Lung (tissue), 12 donors: ENCODE data around the gene ODAD2. TPM values are rescaled to one million over a fixed set of nuclear protein-coding genes. Genes with fewer than 3 reads are reported as not detected.

Experiments
- ATAC-seq: fragments of 200-7000 bp; cut with Tn5 transposase; one replicate; pipeline ENCODE4 v1.9.1; 2020; ENCODE audit warnings: moderate number of reproducible peaks; ENCODE audit not compliant: insufficient read depth, low FRiP score
- DNase-seq, 3 donors: peaks; one replicate each; pipeline ENCODE4 v3.0.0-alpha.2; 2013 to 2017
- H3K27ac ChIP-seq, 2 donors: one replicate each; pipeline ENCODE4 v1.5.1; 2013; ENCODE audit warnings: mild to moderate bottlenecking in 2 of 2, moderate library complexity in 2 of 2, control low read depth in 1 of 2, inconsistent platforms in 1 of 2, low read depth in 1 of 2, low read length in 1 of 2
- H3K27me3 ChIP-seq, 3 donors: one replicate each; pipeline ENCODE4 v1.5.1; 2013; ENCODE audit warnings: low read length in 2 of 3; ENCODE audit not compliant: control insufficient read depth in 3 of 3, insufficient read depth in 3 of 3
- H3K36me3 ChIP-seq, 4 donors: one replicate each; pipeline ENCODE4 v1.5.1; 2013; ENCODE audit warnings: low read length in 4 of 4, mild to moderate bottlenecking in 1 of 4, moderate library complexity in 1 of 4; ENCODE audit not compliant: control insufficient read depth in 4 of 4, insufficient read depth in 4 of 4
- H3K4me1 ChIP-seq, 5 donors: one replicate each; pipeline ENCODE4 v1.5.1; 2013; ENCODE audit warnings: low read length in 5 of 5, mild to moderate bottlenecking in 2 of 5, moderate library complexity in 1 of 5; ENCODE audit not compliant: control insufficient read depth in 5 of 5, insufficient read depth in 5 of 5
- H3K4me3 ChIP-seq: one replicate; pipeline ENCODE4 v1.5.1; 2013; ENCODE audit warnings: mild to moderate bottlenecking, control low read depth, moderate library complexity
- H3K9ac ChIP-seq, 2 donors: one replicate each; pipeline ENCODE4 v1.5.1; 2013; ENCODE audit warnings: low read length in 2 of 2, control low read depth in 1 of 2; ENCODE audit not compliant: insufficient read depth in 1 of 2
- H3K9me3 ChIP-seq, 4 donors: one replicate each; pipeline ENCODE4 v1.5.1; 2013; ENCODE audit warnings: low read length in 3 of 4, mild to moderate bottlenecking in 1 of 4, moderate library complexity in 1 of 4; ENCODE audit not compliant: control insufficient read depth in 4 of 4, insufficient read depth in 3 of 4
- CTCF ChIP-seq: IDR thresholded peaks from 2 replicates; pipeline ENCODE4 v1.5.1; 2012; ENCODE audit warnings: mild to moderate bottlenecking; ENCODE audit errors: control extremely low read depth, extremely low read depth
- WGBS, 2 donors: extraction: QIAGEN DNeasy Blood & Tissue Kit; methylation state at CpG; one replicate each; pipeline ENCODE4 v1.1.7; 2013; 5-methylcytosine and 5-hydroxymethylcytosine counted together
- polyA plus RNA-seq, 2 donors: library from polyadenylated mRNA; stranded (reverse); fragments of 200-250 nt; gene quantifications; one replicate each; pipeline ENCODE4 v1.2.1, GENCODE V29; 2013
- total RNA-seq, 2 donors: library from RNA; depleted of rRNA in 1 of 2; stranded (reverse); fragments of >200 nt in 1 of 2; gene quantifications; one replicate each; pipeline ENCODE4 v1.2.1, GENCODE V29; 2014 to 2021
- donor health status: control.
- donor health status: control.
- donor health status: Bipolar disorder and iron deficiency.
- donor health status: healthy.
- donor health status: DM: yes; HTN: yes; CAD: no.

ODAD2 gene
- total and polyA plus RNA-seq, 4 donors, result 1.8 to 16.6 (median 7.6) TPM

GRCh38 chr10:27815846-27816245, 183.0 kb downstream of the ODAD2 start:
- no peaks in the 10 kb centered on the region for H3K4me1 ChIP-seq
- no peak for DNase-seq
- no peak for TF ChIP-seq CTCF
- no peak overlapping the region for H3K4me3 ChIP-seq
- no peak overlapping the region for H3K9ac ChIP-seq
- H3K27ac ChIP-seq, result no peak overlapping the region
- no peaks in the 10 kb centered on the region for H3K36me3 ChIP-seq
- no peaks in the 10 kb centered on the region for H3K9me3 ChIP-seq
- ATAC-seq, result no peak
- 71 to 84% methylated on average over 2 of the region's 2 CpGs for WGBS, 2 donors
- H3K27me3 ChIP-seq, result no peaks in the 10 kb centered on the region

- H3K9me3 ChIP-seq, result no peaks in the 10 kb centered on the region
- no peak overlapping the region for H3K9ac ChIP-seq
- no peak overlapping the region for H3K4me3 ChIP-seq
- DNase-seq, result no peak
- WGBS, 2 donors, result 75 to 89% methylated on average over 3 of the region's 3 CpGs
- TF ChIP-seq CTCF, result no peak
- no peaks in the 10 kb centered on the region for H3K27me3 ChIP-seq
- H3K27ac ChIP-seq, result no peak overlapping the region
- no peaks in the 10 kb centered on the region for H3K36me3 ChIP-seq
- ATAC-seq, result no peak
- no peaks in the 10 kb centered on the region for H3K4me1 ChIP-seq
Measured at GRCh38 chr10:27815261-27815660, 183.6 kb downstream of the ODAD2 start.

GRCh38 chr10:27805180-27805579, 193.7 kb downstream of the ODAD2 start:
- H3K4me3 ChIP-seq, result no peak overlapping the region
- no peaks in the 10 kb centered on the region for H3K4me1 ChIP-seq
- no peaks in the 10 kb centered on the region for H3K27me3 ChIP-seq
- WGBS, 2 donors, result 78 to 84% methylated on average over 4 of the region's 4 CpGs
- no peak overlapping the region for H3K27ac ChIP-seq
- H3K36me3 ChIP-seq, result no peaks in the 10 kb centered on the region
- TF ChIP-seq CTCF, result no peak
- DNase-seq, result no peak
- ATAC-seq, result no peak
- H3K9ac ChIP-seq, result no peak overlapping the region
- H3K9me3 ChIP-seq, result peaks cover 0 to 2% (median 0%) of the 10 kb centered on the region in 4 donors

GRCh38 chr10:27804136-27804535, 194.7 kb downstream of the ODAD2 start:
- H3K27me3 ChIP-seq, result no peaks in the 10 kb centered on the region
- no peak overlapping the region for H3K9ac ChIP-seq
- WGBS, 2 donors, result 81 to 91% methylated on average over 7 of the region's 7 CpGs
- no peaks in the 10 kb centered on the region for H3K4me1 ChIP-seq
- ATAC-seq (no peak), DNase-seq (no peak)
- peaks cover 0 to 2% (median 0%) of the 10 kb centered on the region in 4 donors for H3K9me3 ChIP-seq
- no peak overlapping the region for H3K4me3 ChIP-seq
- TF ChIP-seq CTCF, result no peak
- no peaks in the 10 kb centered on the region for H3K36me3 ChIP-seq
- no peak overlapping the region for H3K27ac ChIP-seq
